H9 (cell line): ENCODE data around the gene MSI2. TPM values are rescaled to one million over a fixed set of nuclear protein-coding genes. Genes with fewer than 3 reads are reported as not detected.

ENCODE experiments used
- DNase-seq: peaks from one replicate; pipeline ENCODE4 v3.0.0-alpha.2; 2017
- H2AFZ ChIP-seq: one replicate; pipeline ENCODE4 v1.6.1; 2013; ENCODE audit warnings: mild to moderate bottlenecking, low read length, control low read depth, moderate library complexity
- H2AK5ac ChIP-seq: 2 replicates; pipeline ENCODE4 v1.6.1; 2013; ENCODE audit warnings: low read length, control low read depth, mixed read lengths; ENCODE audit not compliant: insufficient read length
- H2BK120ac ChIP-seq: one replicate; pipeline ENCODE4 v1.6.1; 2013; ENCODE audit warnings: low read depth, mild to moderate bottlenecking, low read length, control low read depth, inconsistent platforms; ENCODE audit not compliant: poor library complexity, severe bottlenecking
- H2BK12ac ChIP-seq: 2 replicates; pipeline ENCODE4 v1.6.1; 2013; ENCODE audit warnings: low read length, control low read depth, mixed read lengths, low read depth; ENCODE audit not compliant: insufficient read length
- H2BK15ac ChIP-seq: 2 replicates; pipeline ENCODE4 v1.6.1; 2013; ENCODE audit warnings: low read depth, low read length, control low read depth
- H2BK20ac ChIP-seq: one replicate; pipeline ENCODE4 v1.6.1; 2013; ENCODE audit warnings: low read depth, mild to moderate bottlenecking, low read length, control low read depth, inconsistent platforms; ENCODE audit not compliant: poor library complexity, severe bottlenecking
- H2BK5ac ChIP-seq: 2 replicates; pipeline ENCODE4 v1.6.1; 2013; ENCODE audit warnings: low read length, control low read depth, mixed read lengths; ENCODE audit not compliant: insufficient read length
- H3K14ac ChIP-seq: 2 replicates; pipeline ENCODE4 v1.6.1; 2013; ENCODE audit warnings: low read length, control low read depth; ENCODE audit not compliant: insufficient read depth
- H3K18ac ChIP-seq: 2 replicates; pipeline ENCODE4 v1.6.1; 2013; ENCODE audit warnings: low read depth, mild to moderate bottlenecking, mixed read lengths, low read length, control low read depth; ENCODE audit not compliant: insufficient read length
- H3K23ac ChIP-seq: 2 replicates; pipeline ENCODE4 v1.6.1; 2013; ENCODE audit warnings: low read length, control low read depth, mixed read lengths, low read depth; ENCODE audit not compliant: insufficient read length
- H3K23me2 ChIP-seq: 2 replicates; pipeline ENCODE4 v1.6.1; 2013; ENCODE audit warnings: low read depth, mild to moderate bottlenecking, mixed read lengths, low read length, control low read depth; ENCODE audit not compliant: insufficient read length, poor library complexity, severe bottlenecking
- H3K27ac ChIP-seq: 2 replicates; pipeline ENCODE4 v1.5.1; 2013; ENCODE audit warnings: low read length, control low read depth, mixed read lengths, low read depth; ENCODE audit not compliant: insufficient read length
- H3K27me3 ChIP-seq: 2 replicates; pipeline ENCODE4 v1.6.1; 2013; ENCODE audit warnings: low read length, control low read depth, inconsistent platforms; ENCODE audit not compliant: insufficient read depth
- H3K4ac ChIP-seq: 2 replicates; pipeline ENCODE4 v1.6.1; 2013; ENCODE audit warnings: low read depth, mild to moderate bottlenecking, control low read depth, inconsistent platforms, low read length, moderate library complexity
- H3K4me1 ChIP-seq: 2 replicates; pipeline ENCODE4 v1.6.1; 2013; ENCODE audit warnings: low read length, control low read depth, inconsistent platforms; ENCODE audit not compliant: insufficient read depth
- H3K4me2 ChIP-seq: 2 replicates; pipeline ENCODE4 v1.6.1; 2013; ENCODE audit warnings: low read length, control low read depth, mixed read lengths; ENCODE audit not compliant: insufficient read length, insufficient read depth
- H3K56ac ChIP-seq: 2 replicates; pipeline ENCODE4 v1.6.1; 2013; ENCODE audit warnings: low read depth, mild to moderate bottlenecking, mixed read lengths, low read length, control low read depth; ENCODE audit not compliant: insufficient read length
- H3K79me1 ChIP-seq: 2 replicates; pipeline ENCODE4 v1.6.1; 2013; ENCODE audit warnings: low read depth, mild to moderate bottlenecking, moderate library complexity, low read length, control low read depth, inconsistent platforms; ENCODE audit not compliant: insufficient read depth, poor library complexity, severe bottlenecking
- H3K79me2 ChIP-seq: 2 replicates; pipeline ENCODE4 v1.6.1; 2013; ENCODE audit warnings: low read length, control low read depth, inconsistent platforms; ENCODE audit not compliant: insufficient read depth
- H3K9ac ChIP-seq: 2 replicates; pipeline ENCODE4 v1.6.1; 2013; ENCODE audit warnings: low read length, control low read depth, mixed read lengths; ENCODE audit not compliant: insufficient read length; ENCODE audit errors: extremely low read depth
- H3K9me3 ChIP-seq: one replicate; pipeline ENCODE4 v1.6.1; 2013; ENCODE audit warnings: low read depth, low read length, inconsistent platforms; ENCODE audit not compliant: control insufficient read depth
- H3T11ph ChIP-seq: one replicate; pipeline ENCODE4 v1.6.1; 2013; ENCODE audit warnings: mild to moderate bottlenecking, low read length, control low read depth, inconsistent platforms
- H4K20me1 ChIP-seq: one replicate; pipeline ENCODE4 v1.6.1; 2013; ENCODE audit not compliant: control insufficient read depth, insufficient read length, insufficient read depth
- H4K5ac ChIP-seq: 2 replicates; pipeline ENCODE4 v1.6.1; 2013; ENCODE audit warnings: low read depth, mild to moderate bottlenecking, mixed read lengths, low read length, control low read depth; ENCODE audit not compliant: insufficient read length
- H4K8ac ChIP-seq: replicated peaks from 2 replicates; pipeline ENCODE4 v1.6.1; 2013; ENCODE audit warnings: low read length, control low read depth, mixed read lengths, low read depth; ENCODE audit not compliant: insufficient read length
- H4K91ac ChIP-seq: 2 replicates; pipeline ENCODE4 v1.6.1; 2013; ENCODE audit warnings: low read depth, mild to moderate bottlenecking, moderate library complexity, mixed read lengths, low read length, control low read depth; ENCODE audit not compliant: insufficient read length
- H3K27ac Mint-ChIP-seq, 3 experiments: 2 replicates in 2 of 3; 3 replicates in 1 of 3; pipeline ENCODE4 v1.8.0; 2020 to 2021; ENCODE audit warnings: mixed read lengths in 3 of 3, mild to moderate bottlenecking in 1 of 3, moderate library complexity in 1 of 3
- H3K27me3 Mint-ChIP-seq: 2 replicates; pipeline ENCODE4 v1.8.0; 2021; ENCODE audit warnings: low read depth, mild to moderate bottlenecking, moderate library complexity, mixed read lengths
- H3K36me3 Mint-ChIP-seq, 3 experiments: 2 replicates in 2 of 3; 3 replicates in 1 of 3; pipeline ENCODE4 v1.8.0; 2020 to 2021; ENCODE audit warnings: low read depth in 3 of 3, mixed read lengths in 3 of 3; ENCODE audit not compliant: insufficient read depth in 1 of 3
- H3K4me1 Mint-ChIP-seq, 2 experiments: 2 replicates each; pipeline ENCODE4 v1.8.0; 2020; ENCODE audit warnings: mixed read lengths in 2 of 2
- H3K4me3 Mint-ChIP-seq, 2 experiments: 2 replicates in 1 of 2; 3 replicates in 1 of 2; pipeline ENCODE4 v1.8.0; 2020 to 2021; ENCODE audit warnings: mild to moderate bottlenecking in 2 of 2, mixed read lengths in 2 of 2, moderate library complexity in 1 of 2
- H3K9me3 Mint-ChIP-seq, 2 experiments: 2 replicates in 1 of 2; 3 replicates in 1 of 2; pipeline ENCODE4 v1.8.0; 2020; ENCODE audit warnings: mild to moderate bottlenecking in 2 of 2, mixed read lengths in 2 of 2, moderate library complexity in 1 of 2
- CTCF ChIP-seq: fragments of 200-600 bp; sonication (generic); conservative IDR thresholded peaks from 3 replicates; pipeline ENCODE4 v1.8.0; 2021; ENCODE audit warnings: antibody characterized with exemption, mild to moderate bottlenecking
- WGBS: extraction: QIAGEN DNeasy Blood & Tissue Kit; methylation state at CpG from one replicate; pipeline ENCODE4 v1.1.7; 2013; ENCODE audit warnings: missing lambda C conversion rate, low lambda C conversion rate, mixed read lengths; ENCODE audit not compliant: insufficient read length; ENCODE audit errors: extremely low coverage; 5-methylcytosine and 5-hydroxymethylcytosine counted together
- total RNA-seq: library from RNA; stranded (reverse); gene quantifications from 2 replicates; pipeline ENCODE4 v1.2.1, GENCODE V29; 2021

The MSI2 gene
- total RNA-seq, 1 experiment from 2014 or later = 98.5 TPM

- H3T11ph ChIP-seq = no peak overlapping the region
- no peaks in the 10 kb centered on the region; a peak in 1 of 7 replicates for H3K36me3 Mint-ChIP-seq
- H2BK15ac ChIP-seq = no peak overlapping the region
- H4K91ac ChIP-seq = no peak overlapping the region
- no peak overlapping the region for H3K4ac ChIP-seq
- no peaks in the 10 kb centered on the region for H3K27me3 Mint-ChIP-seq
- no peak overlapping the region for H3K27ac Mint-ChIP-seq
- no peak overlapping the region for H3K27ac ChIP-seq
- H3K9ac ChIP-seq = no peak overlapping the region
- H3K4me3 Mint-ChIP-seq = no peak overlapping the region
- no peak overlapping the region for H2BK20ac ChIP-seq
- WGBS = no CpG with 5 or more reads among the region's 9 CpGs
- no peak overlapping the region for H4K8ac ChIP-seq
- no peak overlapping the region for H3K18ac ChIP-seq
- no peak overlapping the region for H3K56ac ChIP-seq
- no peak for TF ChIP-seq CTCF
- no peak overlapping the region for H2BK5ac ChIP-seq
- no peaks in the 10 kb centered on the region; the same call in 1 of the 2 replicates for H3K79me2 ChIP-seq
- no peak for DNase-seq
- H4K20me1 ChIP-seq = no peaks in the 10 kb centered on the region
- H3K79me1 ChIP-seq = no peaks in the 10 kb centered on the region
- H3K14ac ChIP-seq = no peak overlapping the region
- H3K9me3 ChIP-seq = no peaks in the 10 kb centered on the region
- peaks cover 8% of the 10 kb centered on the region for H3K4me1 ChIP-seq
- no peaks in the 10 kb centered on the region for H3K23me2 ChIP-seq
- no peak overlapping the region for H3K23ac ChIP-seq
- H2AFZ ChIP-seq = no peak overlapping the region
- H3K4me1 Mint-ChIP-seq = peaks cover 41 to 58% of the 10 kb centered on the region in 2 experiments
- H2BK120ac ChIP-seq = no peak overlapping the region
- H3K9me3 Mint-ChIP-seq = no peaks in the 10 kb centered on the region
- no peaks in the 10 kb centered on the region for H3K27me3 ChIP-seq
- H2BK12ac ChIP-seq = no peak overlapping the region
- no peak overlapping the region for H4K5ac ChIP-seq
- H3K4me2 ChIP-seq = no peak overlapping the region
- H2AK5ac ChIP-seq = no peak overlapping the region
These were observed 186.1 kb downstream of the MSI2 start for GRCh38 chr17:57442401-57442823.
